GM21423 (cell line): Measurements from ENCODE around the gene NEK5.

Experiments
- ATAC-seq: cut with Tn5 transposase; IDR thresholded peaks from one replicate; pipeline ENCODE4 v1.9.1; 2021; ENCODE audit warnings: mild to moderate bottlenecking, moderate library complexity; ENCODE audit not compliant: unreplicated experiment

Gene NEK5

GRCh38 chr13:51988988-51989618, 139.8 kb downstream of the NEK5 start:
- no peak for ATAC-seq
